ENCODE results near the gene CFAP107. TPM values are rescaled to one million over a fixed set of nuclear protein-coding genes. Genes with fewer than 3 reads are reported as not detected.
"Not testable (repeated sequence)": the region's sequence is repeated elsewhere in the genome, so short reads cannot be mapped to it uniquely, and the experiment has no call there.

Gene CFAP107
- total and polyA plus RNA-seq, 2 donors from 2014 or later = not detected

GRCh38 chr1:12778907-12779306 lies 32.9 kb downstream of the CFAP107 start:
- Histone ChIP-seq H3K9ac (ENCODE audit: low read length in 3 of 3) (no peak overlapping the region), H3K27ac (ENCODE audit: low read depth in 2 of 2, low read length in 2 of 2) (no peak overlapping the region), H3K4me3 (ENCODE audit: low read length in 3 of 3) (no peak overlapping the region), H3K9me3 (ENCODE audit: control insufficient read depth in 2 of 3, insufficient read depth in 1 of 3, low read length in 3 of 3) (no peaks in the 10 kb centered on the region), H3K36me3 (ENCODE audit: control insufficient read depth in 2 of 3, insufficient read depth in 3 of 3, low read length in 3 of 3) (no peaks in the 10 kb centered on the region), H3K27me3 (ENCODE audit: control insufficient read depth, insufficient read depth, low read length) (no peaks in the 10 kb centered on the region), H3K4me1 (ENCODE audit: control insufficient read depth in 2 of 3, insufficient read depth in 2 of 3, low read depth in 1 of 3, low read length in 3 of 3) (no peaks in the 10 kb centered on the region)
- intact Hi-C loops (cut with DNase I) = no loop called here
- no peak for FAIRE-seq
- TF ChIP-seq, protein P1, sequence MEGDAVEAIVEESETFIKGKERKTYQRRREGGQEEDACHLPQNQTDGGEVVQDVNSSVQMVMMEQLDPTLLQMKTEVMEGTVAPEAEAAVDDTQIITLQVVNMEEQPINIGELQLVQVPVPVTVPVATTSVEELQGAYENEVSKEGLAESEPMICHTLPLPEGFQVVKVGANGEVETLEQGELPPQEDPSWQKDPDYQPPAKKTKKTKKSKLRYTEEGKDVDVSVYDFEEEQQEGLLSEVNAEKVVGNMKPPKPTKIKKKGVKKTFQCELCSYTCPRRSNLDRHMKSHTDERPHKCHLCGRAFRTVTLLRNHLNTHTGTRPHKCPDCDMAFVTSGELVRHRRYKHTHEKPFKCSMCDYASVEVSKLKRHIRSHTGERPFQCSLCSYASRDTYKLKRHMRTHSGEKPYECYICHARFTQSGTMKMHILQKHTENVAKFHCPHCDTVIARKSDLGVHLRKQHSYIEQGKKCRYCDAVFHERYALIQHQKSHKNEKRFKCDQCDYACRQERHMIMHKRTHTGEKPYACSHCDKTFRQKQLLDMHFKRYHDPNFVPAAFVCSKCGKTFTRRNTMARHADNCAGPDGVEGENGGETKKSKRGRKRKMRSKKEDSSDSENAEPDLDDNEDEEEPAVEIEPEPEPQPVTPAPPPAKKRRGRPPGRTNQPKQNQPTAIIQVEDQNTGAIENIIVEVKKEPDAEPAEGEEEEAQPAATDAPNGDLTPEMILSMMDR (IDR thresholded peaks at IDR 0.05; ENCODE audit: borderline replicate concordance, extremely low read depth, insufficient read depth) = no peak
- DNase-seq = no peak

DNA sequence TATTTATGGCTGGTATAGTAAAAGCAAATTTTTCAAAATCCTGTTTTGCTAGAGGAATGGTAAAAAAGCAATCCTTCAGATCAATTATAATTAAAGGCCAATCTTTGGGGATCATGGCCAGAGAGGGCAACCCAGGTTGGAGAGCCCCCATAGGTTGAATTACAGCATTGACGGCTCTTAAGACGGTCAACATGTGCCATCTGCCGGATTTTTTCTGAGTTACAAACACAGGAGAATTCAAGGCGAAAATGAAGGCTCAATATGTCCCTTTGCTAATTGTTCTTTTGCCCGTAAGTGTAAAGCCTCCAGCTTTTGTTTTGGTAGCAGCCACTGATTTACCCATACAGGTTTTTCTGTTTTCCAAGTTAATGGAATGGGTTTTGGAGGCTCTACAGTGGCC lies 35.5 kb downstream of the CFAP107 start:
- H3K36me3 ChIP-seq (ENCODE audit: control insufficient read depth in 2 of 3, insufficient read depth in 3 of 3, low read length in 3 of 3); H3K27ac ChIP-seq (ENCODE audit: low read depth in 2 of 2, low read length in 2 of 2); H3K27me3 ChIP-seq (ENCODE audit: control insufficient read depth, insufficient read depth, low read length); H3K4me3 ChIP-seq (ENCODE audit: low read length in 3 of 3); FAIRE-seq; DNase-seq; H3K9me3 ChIP-seq (ENCODE audit: control insufficient read depth in 2 of 3, insufficient read depth in 1 of 3, low read length in 3 of 3); H3K4me1 ChIP-seq (ENCODE audit: control insufficient read depth in 2 of 3, insufficient read depth in 2 of 3, low read depth in 1 of 3, low read length in 3 of 3); intact Hi-C loops (cut with DNase I); H3K9ac ChIP-seq (ENCODE audit: low read length in 3 of 3): not testable (repeated sequence)

DNA sequence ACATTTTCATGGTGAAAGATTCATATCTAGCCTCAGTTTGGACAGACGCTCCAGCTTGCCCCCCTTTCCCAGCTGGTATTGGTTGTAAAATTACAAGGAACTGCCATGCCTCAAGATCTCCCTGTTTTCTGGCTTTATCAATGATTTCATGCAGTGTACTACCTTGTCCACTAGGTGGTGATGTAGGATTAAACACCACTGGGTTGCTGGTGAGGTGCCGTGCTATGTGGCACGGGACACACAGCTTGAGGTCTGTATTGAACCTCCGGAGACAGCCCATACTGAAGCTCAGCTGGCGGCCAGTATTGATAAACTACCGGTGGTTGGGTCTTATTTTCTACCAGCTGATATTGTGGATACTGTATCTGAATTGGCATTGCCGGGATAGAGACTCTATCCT lies 37.8 kb downstream of the CFAP107 start:
- H3K4me1 ChIP-seq (ENCODE audit: control insufficient read depth in 2 of 3, insufficient read depth in 2 of 3, low read depth in 1 of 3, low read length in 3 of 3); H3K9me3 ChIP-seq (ENCODE audit: control insufficient read depth in 2 of 3, insufficient read depth in 1 of 3, low read length in 3 of 3); H3K36me3 ChIP-seq (ENCODE audit: control insufficient read depth in 2 of 3, insufficient read depth in 3 of 3, low read length in 3 of 3); H3K9ac ChIP-seq (ENCODE audit: low read length in 3 of 3); DNase-seq; FAIRE-seq; intact Hi-C loops (cut with DNase I); H3K27me3 ChIP-seq (ENCODE audit: control insufficient read depth, insufficient read depth, low read length); H3K4me3 ChIP-seq (ENCODE audit: low read length in 3 of 3); H3K27ac ChIP-seq (ENCODE audit: low read depth in 2 of 2, low read length in 2 of 2): not testable (repeated sequence)

- H3K27me3 ChIP-seq (ENCODE audit: control insufficient read depth, insufficient read depth, low read length); H3K36me3 ChIP-seq (ENCODE audit: control insufficient read depth in 2 of 3, insufficient read depth in 3 of 3, low read length in 3 of 3); H3K4me3 ChIP-seq (ENCODE audit: low read length in 3 of 3); intact Hi-C loops (cut with DNase I); H3K4me1 ChIP-seq (ENCODE audit: control insufficient read depth in 2 of 3, insufficient read depth in 2 of 3, low read depth in 1 of 3, low read length in 3 of 3); H3K27ac ChIP-seq (ENCODE audit: low read depth in 2 of 2, low read length in 2 of 2); H3K9me3 ChIP-seq (ENCODE audit: control insufficient read depth in 2 of 3, insufficient read depth in 1 of 3, low read length in 3 of 3); DNase-seq; FAIRE-seq; H3K9ac ChIP-seq (ENCODE audit: low read length in 3 of 3): not testable (repeated sequence)
Measured at GRCh38 chr1:12784729-12785128, 38.7 kb downstream of the CFAP107 start.

DNA sequence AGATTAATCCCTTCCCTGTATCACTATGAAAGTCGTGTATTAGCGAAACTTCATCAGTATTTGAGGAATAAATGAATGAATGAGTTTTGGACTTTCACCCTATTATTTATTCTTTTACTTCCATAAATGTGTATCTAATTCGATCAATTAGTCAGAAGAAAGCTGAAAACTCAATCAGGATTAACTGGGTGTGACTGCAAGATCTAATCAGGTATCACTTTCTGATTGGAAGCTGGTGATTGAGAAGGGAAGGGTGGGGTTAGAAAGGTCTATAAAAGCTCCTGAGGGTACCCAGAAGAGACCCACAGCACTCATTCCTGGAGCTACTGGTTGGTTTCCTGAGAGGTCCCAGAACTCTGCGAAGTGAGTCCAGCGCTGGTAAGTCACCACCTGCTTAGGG lies 45.1 kb downstream of the CFAP107 start, which contains the start of gene PRAMEF1:
PRAMEF1 (plus strand) TSS at position 301 of the 400 bp plus-strand sequence. CDS start 1,831 bp downstream, outside the sequence.
- intact Hi-C loops (cut with DNase I); H3K4me1 ChIP-seq (ENCODE audit: control insufficient read depth in 2 of 3, insufficient read depth in 2 of 3, low read depth in 1 of 3, low read length in 3 of 3); DNase-seq; H3K27ac ChIP-seq (ENCODE audit: low read depth in 2 of 2, low read length in 2 of 2); FAIRE-seq; H3K9me3 ChIP-seq (ENCODE audit: control insufficient read depth in 2 of 3, insufficient read depth in 1 of 3, low read length in 3 of 3); H3K9ac ChIP-seq (ENCODE audit: low read length in 3 of 3); H3K4me3 ChIP-seq (ENCODE audit: low read length in 3 of 3); H3K27me3 ChIP-seq (ENCODE audit: control insufficient read depth, insufficient read depth, low read length); H3K36me3 ChIP-seq (ENCODE audit: control insufficient read depth in 2 of 3, insufficient read depth in 3 of 3, low read length in 3 of 3): not testable (repeated sequence)

Data from kidney (tissue), 14 donors.